Tibial nerve (tissue), 4 donors: Measurements from ENCODE around the gene CSF1. TPM values are rescaled to one million over a fixed set of nuclear protein-coding genes. Genes with fewer than 3 reads are reported as not detected.

Experiments used
- DNase-seq, 2 donors: peaks; one replicate each; pipeline ENCODE4 v3.0.0-alpha.2; 2019; ENCODE audit warnings: low spot score in 2 of 2
- H3K27ac ChIP-seq, 4 donors: fragments of 200-600 bp; sonication (generic) in 3 of 4; one replicate each; pipeline ENCODE4 v1.5.1; 2017 to 2019; ENCODE audit warnings: mild to moderate bottlenecking in 1 of 4
- H3K27me3 ChIP-seq, 2 donors: fragments of 200-600 bp; sonication (generic) in 1 of 2; one replicate each; pipeline versions ENCODE4 v1.5.1 to v1.6.0; 2017 to 2019
- H3K36me3 ChIP-seq, 3 donors: fragments of 200-600 bp; sonication (generic); one replicate each; pipeline ENCODE4 v1.5.1; 2018 to 2019
- H3K4me1 ChIP-seq, 4 donors: fragments of 200-600 bp; sonication (generic) in 3 of 4; one replicate each; pipeline ENCODE4 v1.5.1; 2017 to 2019
- H3K4me3 ChIP-seq, 4 donors: fragments of 200-600 bp; sonication (generic) in 3 of 4; one replicate each; pipeline ENCODE4 v1.5.1; 2017 to 2019; ENCODE audit warnings: mild to moderate bottlenecking in 1 of 4, moderate library complexity in 1 of 4
- H3K9me3 ChIP-seq, 4 donors: fragments of 200-600 bp; sonication (generic) in 3 of 4; one replicate each; pipeline ENCODE4 v1.5.1; 2017 to 2019
- EP300 ChIP-seq, 2 donors: sonication (generic); formaldehyde crosslinking; IDR thresholded peaks; one replicate each; pipeline ENCODE4 v1.6.1; 2017; ENCODE audit warnings: antibody characterized with exemption in 2 of 2, mild to moderate bottlenecking in 1 of 2
- POLR2A ChIP-seq, 2 donors: fragments of 450-650 bp; IDR thresholded peaks; one replicate each; pipeline ENCODE4 v1.6.1; 2017; ENCODE audit warnings: antibody characterized with exemption in 2 of 2, mild to moderate bottlenecking in 2 of 2, moderate library complexity in 2 of 2
- WGBS, 2 donors: methylation state at CpG; one replicate each; pipeline ENCODE4 v1.1.5; 2018; 5-methylcytosine and 5-hydroxymethylcytosine counted together
- total RNA-seq, 4 donors: library from RNA; depleted of rRNA; stranded (reverse); fragments of >200 nt; gene quantifications; one replicate each; pipeline ENCODE4 v1.1.0, GENCODE V29; 2016
- TF ChIP-seq, protein P1 (sequence below), 5 experiments: fragments of 200-600 bp in 3 of 5; fragments of 450-650 bp in 2 of 5; sonication (generic) in 3 of 5; IDR thresholded peaks; one replicate each; pipeline ENCODE4 v1.5.1; 2016 to 2019; ENCODE audit warnings: antibody characterized with exemption in 5 of 5, mild to moderate bottlenecking in 3 of 5, moderate library complexity in 2 of 5

CSF1 gene
- total RNA-seq, 4 donors from 2014 or later, result 66.8 to 124 (median 90.8) TPM

DNA sequence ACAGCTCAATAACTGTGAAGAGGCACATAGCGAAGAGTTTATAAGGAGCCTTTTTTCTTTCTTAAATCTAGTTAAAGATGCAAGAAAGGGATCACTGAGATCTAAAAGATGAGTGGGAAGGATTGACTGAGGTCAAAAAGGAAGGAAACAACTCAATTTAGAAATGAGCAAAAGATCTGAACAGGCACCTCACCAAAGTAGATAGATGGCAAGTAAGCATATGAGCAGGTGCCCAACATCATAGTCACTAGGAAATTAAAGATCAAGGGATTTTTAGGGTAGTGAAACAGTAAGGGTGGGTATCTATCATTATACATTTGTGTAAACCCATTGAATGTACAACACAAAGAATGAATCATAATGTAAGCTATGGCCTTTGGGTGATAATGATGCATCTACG is 44.6 kb upstream of the CSF1 start:
- WGBS, 2 donors, result 92 to 96% methylated on average over 2 of the region's 2 CpGs

DNA sequence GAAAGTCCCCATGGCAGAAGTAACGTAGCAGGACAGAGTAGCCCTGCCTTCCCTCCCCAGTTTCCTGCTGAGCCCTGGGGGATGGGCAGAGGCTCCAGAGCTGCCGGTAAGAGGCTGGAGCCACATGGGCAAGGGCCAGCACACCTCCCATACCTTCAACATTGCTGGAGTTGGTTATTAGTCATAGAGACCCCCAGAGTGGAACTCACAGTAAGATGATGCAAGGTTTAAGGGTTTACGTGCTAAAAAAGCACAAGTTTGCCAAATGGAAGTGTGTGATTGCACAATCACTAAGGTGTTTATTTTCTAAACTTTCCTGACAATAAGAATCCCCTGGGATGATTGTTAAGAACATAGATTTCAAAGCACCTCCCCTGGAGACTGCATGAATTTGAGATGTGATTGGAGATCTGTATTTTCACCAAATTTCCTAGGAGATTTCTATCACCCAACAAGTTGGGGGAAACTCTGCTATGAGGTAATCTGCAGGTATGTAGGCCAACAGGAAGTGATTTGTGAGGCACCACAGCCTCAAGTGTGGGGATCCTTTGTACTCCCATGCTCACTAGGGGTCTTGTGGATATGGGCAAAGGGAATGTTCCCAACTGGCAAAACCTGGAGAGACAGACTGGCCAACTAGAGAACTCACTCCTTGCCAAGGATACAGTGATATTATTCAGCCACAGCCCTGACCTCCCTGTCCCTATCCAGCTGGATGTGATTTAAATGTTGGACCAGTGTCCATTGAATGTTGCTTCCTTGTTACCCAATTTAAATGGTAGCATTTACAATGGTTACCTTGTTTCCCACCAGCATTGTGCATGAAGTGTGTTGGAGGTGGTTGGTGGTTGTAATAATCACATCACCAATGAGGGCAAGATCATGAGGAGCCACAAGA is 37.1 kb upstream of the CSF1 start:
- Histone ChIP-seq H3K27me3 (no peaks in the 10 kb centered on the region), H3K9me3 (no peaks in the 10 kb centered on the region)
- DNase-seq, result peak in 1 of 2 donors; percentile 44

More for the DNA sequence above, 44.6 kb upstream of the CSF1 start:
- DNase-seq, result no peak
- H3K27me3 ChIP-seq, result no peaks in the 10 kb centered on the region
- H3K27ac ChIP-seq, result peak overlapping the region in 2 of 4 donors; percentile 66 to 71
- no peaks in the 10 kb centered on the region for H3K9me3 ChIP-seq
- H3K4me3 ChIP-seq, result no peak overlapping the region
- TF ChIP-seq EP300 (IDR thresholded peaks at IDR 0.05) (no peak), POLR2A (IDR thresholded peaks at IDR 0.05) (no peak)
- TF ChIP-seq, protein P1, sequence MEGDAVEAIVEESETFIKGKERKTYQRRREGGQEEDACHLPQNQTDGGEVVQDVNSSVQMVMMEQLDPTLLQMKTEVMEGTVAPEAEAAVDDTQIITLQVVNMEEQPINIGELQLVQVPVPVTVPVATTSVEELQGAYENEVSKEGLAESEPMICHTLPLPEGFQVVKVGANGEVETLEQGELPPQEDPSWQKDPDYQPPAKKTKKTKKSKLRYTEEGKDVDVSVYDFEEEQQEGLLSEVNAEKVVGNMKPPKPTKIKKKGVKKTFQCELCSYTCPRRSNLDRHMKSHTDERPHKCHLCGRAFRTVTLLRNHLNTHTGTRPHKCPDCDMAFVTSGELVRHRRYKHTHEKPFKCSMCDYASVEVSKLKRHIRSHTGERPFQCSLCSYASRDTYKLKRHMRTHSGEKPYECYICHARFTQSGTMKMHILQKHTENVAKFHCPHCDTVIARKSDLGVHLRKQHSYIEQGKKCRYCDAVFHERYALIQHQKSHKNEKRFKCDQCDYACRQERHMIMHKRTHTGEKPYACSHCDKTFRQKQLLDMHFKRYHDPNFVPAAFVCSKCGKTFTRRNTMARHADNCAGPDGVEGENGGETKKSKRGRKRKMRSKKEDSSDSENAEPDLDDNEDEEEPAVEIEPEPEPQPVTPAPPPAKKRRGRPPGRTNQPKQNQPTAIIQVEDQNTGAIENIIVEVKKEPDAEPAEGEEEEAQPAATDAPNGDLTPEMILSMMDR (IDR thresholded peaks at IDR 0.05), result no peak
- peaks cover 0 to 25% (median 12%) of the 10 kb centered on the region in 4 donors for H3K4me1 ChIP-seq
- no peaks in the 10 kb centered on the region for H3K36me3 ChIP-seq

DNA sequence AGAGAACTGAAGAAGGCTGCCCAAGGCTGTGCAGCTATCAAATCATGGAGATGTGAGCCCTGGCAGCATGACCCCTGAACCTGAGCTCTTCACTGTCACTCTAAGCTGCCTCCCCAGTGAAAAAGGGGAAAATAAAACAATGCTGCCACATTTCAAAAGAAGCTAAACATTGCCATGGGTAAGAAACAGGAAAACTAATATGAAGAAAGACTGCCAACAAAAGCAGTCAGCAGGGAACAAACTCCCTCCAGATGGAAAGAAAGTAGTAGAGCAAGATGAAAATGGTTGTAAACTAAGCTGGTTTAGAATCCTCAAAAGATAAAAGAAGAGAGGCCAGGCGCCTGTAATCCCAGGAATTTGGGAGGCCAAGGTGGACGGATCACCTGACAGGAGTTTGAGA is 36.2 kb upstream of the CSF1 start:
- TF ChIP-seq, protein P1 (IDR thresholded peaks at IDR 0.05), result no peak
- no peak for TF ChIP-seq POLR2A (IDR thresholded peaks at IDR 0.05)
- TF ChIP-seq EP300 (IDR thresholded peaks at IDR 0.05), result no peak
- H3K27ac ChIP-seq, result peak overlapping the region in 2 of 4 donors; percentile 31 to 57
- H3K36me3 ChIP-seq, result no peaks in the 10 kb centered on the region
- peaks cover 0 to 77% (median 22%) of the 10 kb centered on the region in 4 donors for H3K4me1 ChIP-seq
- DNase-seq, result no peak
- no peaks in the 10 kb centered on the region for H3K27me3 ChIP-seq
- no peak overlapping the region for H3K4me3 ChIP-seq
- H3K9me3 ChIP-seq, result no peaks in the 10 kb centered on the region
- 79 to 89% methylated on average over 2 of the region's 2 CpGs for WGBS, 2 donors

More for the DNA sequence above, 37.1 kb upstream of the CSF1 start:
- Histone ChIP-seq H3K4me3 (no peak overlapping the region), H3K36me3 (no peaks in the 10 kb centered on the region), H3K4me1 (peaks cover 0 to 68% (median 22%) of the 10 kb centered on the region in 4 donors), H3K27ac (peak overlapping the region in 2 of 4 donors; percentile 31 to 57)
- TF ChIP-seq EP300 (IDR thresholded peaks at IDR 0.05) (peak in 1 of 2 donors; percentile 63), POLR2A (IDR thresholded peaks at IDR 0.05) (no peak)
- TF ChIP-seq, protein P1 (IDR thresholded peaks at IDR 0.05), result no peak
- 50 to 61% methylated on average over 3 of the region's 3 CpGs for WGBS, 2 donors

- WGBS, 2 donors, result 84 to 87% methylated on average over 6 of the region's 6 CpGs
- H3K9me3 ChIP-seq, result no peaks in the 10 kb centered on the region
- H3K36me3 ChIP-seq, result no peaks in the 10 kb centered on the region
- peak overlapping the region in 1 of 4 donors; percentile 38 for H3K27ac ChIP-seq
- H3K27me3 ChIP-seq, result no peaks in the 10 kb centered on the region
- H3K4me1 ChIP-seq, result peaks cover 0 to 80% (median 22%) of the 10 kb centered on the region in 4 donors
- DNase-seq, result no peak
- no peak for TF ChIP-seq POLR2A (IDR thresholded peaks at IDR 0.05)
- TF ChIP-seq, protein P1 (IDR thresholded peaks at IDR 0.05), result no peak
- no peak overlapping the region for H3K4me3 ChIP-seq
These were observed 34.8 kb upstream of the CSF1 start for GRCh38 chr1:109875874-109876273.
